GM12878 (cell line): ENCODE results near the gene BICC1. TPM values are rescaled to one million over a fixed set of nuclear protein-coding genes. Genes with fewer than 3 reads are reported as not detected.

Experiments
- ATAC-seq: fragments of 200-7000 bp; cut with Tn5 transposase; 3 replicates; pipeline ENCODE4 v1.9.1; 2020; ENCODE audit warnings: mild to moderate bottlenecking, moderate library complexity
- BruUV-seq: library from RNA; stranded (reverse); fragments of 400-500 nt; replicated peaks from 2 replicates; lab custom pipeline; 2021; lab: Mats Ljungman, UMichigan
- CTCF ChIA-PET: fragments of 300-600 bp; sonication (Branson Sonifier 250); formaldehyde crosslinking; extraction: SDS; loops from one replicate; lab custom pipeline; 2021; ENCODE audit warnings: inconsistent platforms; lab: Yijun Ruan, JAX
- POLR2A ChIA-PET: fragments of 350-600 bp; formaldehyde crosslinking; extraction: SDS; loops from one replicate; lab custom pipeline; 2021; ENCODE audit warnings: inconsistent platforms; lab: Charles Lee
- RAD21 ChIA-PET: fragments of 300-600 bp; sonication (Branson Sonifier 250); formaldehyde crosslinking; loops from one replicate; lab custom pipeline; 2023; ENCODE audit warnings: antibody characterized with exemption; ENCODE audit not compliant: unreplicated experiment; lab: Charles Lee
- SMC1A ChIA-PET: fragments of 300-600 bp; sonication (Branson Sonifier 250); formaldehyde crosslinking; loops from one replicate; lab custom pipeline; 2023; ENCODE audit not compliant: unreplicated experiment, uncharacterized antibody; lab: Charles Lee
- DNase-seq: peaks from one replicate; pipeline ENCODE4 v3.0.0-alpha.2; 2011; ENCODE audit warnings: low read depth, low spot score
- FAIRE-seq: peaks from 3 replicates; lab custom pipeline; 2011; peaks lifted over from hg19 to GRCh38; lab: Jason Lieb, UNC
- H2AFZ ChIP-seq: 2 replicates; pipeline ENCODE4 v1.6.0; 2011; ENCODE audit warnings: low read depth, low read length, control low read depth; ENCODE audit not compliant: control insufficient read depth
- H3K27ac ChIP-seq: 2 replicates; pipeline ENCODE4 v1.5.1; 2011; ENCODE audit warnings: control low read depth; ENCODE audit not compliant: control insufficient read depth, insufficient read depth
- H3K27me3 ChIP-seq, 2 experiments: replicated peaks in 1 of 2; 2 replicates each; pipeline versions ENCODE4 v1.6.0 to v1.6.1; 2011; ENCODE audit warnings: low read length in 1 of 2; ENCODE audit not compliant: control insufficient read depth in 2 of 2, insufficient read depth in 2 of 2
- H3K36me3 ChIP-seq, 2 experiments: 2 replicates each; pipeline ENCODE4 v1.5.1; 2011; ENCODE audit warnings: low read length in 1 of 2; ENCODE audit not compliant: control insufficient read depth in 2 of 2, insufficient read depth in 2 of 2
- H3K4me1 ChIP-seq: 2 replicates; pipeline ENCODE4 v1.6.1; 2011; ENCODE audit warnings: mild to moderate bottlenecking, low read length, moderate library complexity, mixed read lengths; ENCODE audit not compliant: control insufficient read depth, insufficient read depth
- H3K4me2 ChIP-seq: 2 replicates; pipeline ENCODE4 v1.6.0; 2011; ENCODE audit warnings: control low read depth; ENCODE audit not compliant: control insufficient read depth, insufficient read depth
- H3K4me3 ChIP-seq: fragments of 200-600 bp; sonication (generic); 2 replicates; pipeline ENCODE4 v1.5.1; 2016
- H3K79me2 ChIP-seq: 2 replicates; pipeline ENCODE4 v1.6.0; 2011; ENCODE audit warnings: low read length; ENCODE audit not compliant: control insufficient read depth, insufficient read depth
- H3K9ac ChIP-seq: 2 replicates; pipeline ENCODE4 v1.8.0; 2011; ENCODE audit warnings: low read length, control low read depth, mixed read lengths; ENCODE audit not compliant: control insufficient read depth, insufficient read depth
- H3K9me3 ChIP-seq: replicated peaks from 3 replicates; pipeline ENCODE4 v1.5.1; 2011; ENCODE audit warnings: mild to moderate bottlenecking, low read length; ENCODE audit not compliant: control insufficient read depth, insufficient read depth
- H4K20me1 ChIP-seq: 2 replicates; pipeline ENCODE4 v1.6.0; 2011; ENCODE audit not compliant: control insufficient read depth, insufficient read depth
- CUX1 ChIP-seq: IDR thresholded peaks from 2 replicates; pipeline ENCODE4 v1.6.1; 2012; ENCODE audit warnings: improper control_type of control experiment, low read depth, low read length; ENCODE audit not compliant: insufficient replicate concordance
- IRF5 ChIP-seq: fragments of 450-650 bp; IDR thresholded peaks from 2 replicates; pipeline ENCODE4 v1.6.1; 2017; ENCODE audit warnings: borderline replicate concordance
- KDM1A ChIP-seq: fragments of 200-600 bp; sonication (generic); IDR thresholded peaks from 2 replicates; pipeline ENCODE4 v1.6.1; 2016; ENCODE audit warnings: borderline replicate concordance
- SRF ChIP-seq, 2 experiments: IDR thresholded peaks; 2 replicates each; pipeline ENCODE4 v1.6.1; 2011; ENCODE audit warnings: low read depth in 2 of 2, low read length in 2 of 2, mild to moderate bottlenecking in 1 of 2, moderate library complexity in 1 of 2
- WGBS: methylation state at CpG from one replicate; pipeline ENCODE4 v1.1.6; 2016; ENCODE audit warnings: low lambda C conversion rate; ENCODE audit not compliant: insufficient replicate concordance, insufficient coverage; ENCODE audit errors: missing lambda C conversion rate; 5-methylcytosine and 5-hydroxymethylcytosine counted together
- in situ Hi-C: fragments of 300-500 bp; cut with MboI; formaldehyde crosslinking; loops from 9 replicates; pipeline ENCODE4 v1.14.3; 2018; ENCODE audit warnings: mixed read lengths
- intact Hi-C: fragments of 100-400 bp; cut with micrococcal nuclease; formaldehyde crosslinking; loops from one replicate; pipeline ENCODE4 v1.14.2; 2022; ENCODE audit not compliant: unreplicated experiment
- polyA plus RNA-seq, 11 experiments: library from polyadenylated mRNA; depleted of rRNA in 4 of 11; unstranded in 6 of 11; stranded (reverse) in 5 of 11; fragments of >200 nt; fragmentation: Nextera tagmentation in 4 of 11; fragmentation: Illumina TruSeq in 1 of 11; extraction: Ambion mirVana in 4 of 11; extraction: Trizol in 1 of 11; gene quantifications; 1 replicate in 1 of 11; 2 replicates in 10 of 11; pipeline versions ENCODE4 v1.2.1 to v1.2.3, GENCODE V29; 2011 to 2016; ENCODE audit warnings: inconsistent platforms in 2 of 11, missing spikeins in 2 of 11, low read depth in 1 of 11
- total RNA-seq, 4 experiments: library from RNA; depleted of rRNA in 3 of 4; stranded (reverse); fragments of >200 nt in 3 of 4; fragmentation: Illumina TruSeq in 1 of 4; extraction: Trizol in 1 of 4; gene quantifications; 2 replicates each; pipeline versions ENCODE4 v1.2.1 to v1.2.3, GENCODE V29; 2013 to 2021

Gene BICC1
- total and polyA plus RNA-seq, 10 of the 15 experiments (the other 5 are each of a cell fraction or from before 2014, with no cell fraction given), result 0.01 to 0.10 (median 0.04) TPM; not detected in 5

GRCh38 chr10:58704671-58705141 is 192.0 kb downstream of the BICC1 start:
- RAD21 ChIA-PET, result no interaction called here
- Histone ChIP-seq H3K36me3 (no peaks in the 10 kb centered on the region), H4K20me1 (no peaks in the 10 kb centered on the region), H3K27ac (no peak overlapping the region), H3K9ac (no peak overlapping the region), H3K4me2 (no peak overlapping the region), H3K79me2 (no peaks in the 10 kb centered on the region), H3K27me3 (no peaks in the 10 kb centered on the region), H3K9me3 (no peaks in the 10 kb centered on the region), H3K4me3 (no peak overlapping the region), H3K4me1 (no peaks in the 10 kb centered on the region), H2AFZ (no peak overlapping the region)
- CTCF ChIA-PET, result no interaction called here
- ATAC-seq (no peak), DNase-seq (no peak), FAIRE-seq (no peak)
- in situ Hi-C loops, result no loop called here
- intact Hi-C loops, result no loop called here
- POLR2A ChIA-PET, result no interaction called here
- 0% methylated on average over 5 of the region's 5 CpGs for WGBS
- TF ChIP-seq SRF (IDR thresholded peaks at IDR 0.05; ENCODE audit: low read depth in 2 of 2, low read length in 2 of 2), result no peak
- TF ChIP-seq IRF5, result no peak
- TF ChIP-seq KDM1A, result no peak
- SMC1A ChIA-PET, result no interaction called here
- no TSS peak for BruUV-seq

- intact Hi-C loops, result no loop called here
- CTCF ChIA-PET, result no interaction called here
- H2AFZ ChIP-seq, result no peak overlapping the region
- H3K27ac ChIP-seq, result no peak overlapping the region
- POLR2A ChIA-PET, result no interaction called here
- no peak for DNase-seq
- no peak for FAIRE-seq
- no TSS peak for BruUV-seq
- no peak overlapping the region for H3K9ac ChIP-seq
- ATAC-seq, result no peak
- no peaks in the 10 kb centered on the region for H3K36me3 ChIP-seq
- no peaks in the 10 kb centered on the region for H4K20me1 ChIP-seq
- H3K9me3 ChIP-seq, result no peaks in the 10 kb centered on the region
- no peaks in the 10 kb centered on the region for H3K27me3 ChIP-seq
- in situ Hi-C loops, result no loop called here
- SMC1A ChIA-PET, result interaction anchor here (1.6 kb wide), 1 partner anchor 16 kb away, joined by 3 read pairs; no protein-coding TSS in a partner anchor
- 22% methylated on average over 1 of the region's 1 CpG for whole genome bisulfite sequencing
- no peaks in the 10 kb centered on the region for H3K4me1 ChIP-seq
- no peaks in the 10 kb centered on the region for H3K79me2 ChIP-seq
- RAD21 ChIA-PET, result no interaction called here
- H3K4me2 ChIP-seq, result no peak overlapping the region
- H3K4me3 ChIP-seq, result no peak overlapping the region
- TF ChIP-seq CUX1, result no peak
Measured at GRCh38 chr10:58706836-58707235, 194.2 kb downstream of the BICC1 start.
